Nucleus accumbens (tissue), 56 donors: ENCODE measurements around the gene CPA2.
A peak's percentile ranks its signal among the peaks of the same experiment; 100 is the strongest.
"Not testable (repeated sequence)": the region's sequence is repeated elsewhere in the genome, so short reads cannot be mapped to it uniquely, and the experiment has no call there.

Experiments used
- DNase-seq, 56 donors: peaks; one replicate each; lab custom pipeline; 2025; lab: John Stamatoyannopoulos, UW

CPA2 gene

GRCh38 chr7:130303127-130303526 lies 36.5 kb downstream of the CPA2 start:
- no peak for DNase-seq

- no peak for DNase-seq
Measured at GRCh38 chr7:130303551-130303950, 36.9 kb downstream of the CPA2 start.

- DNase-seq = peak in 1 of 56 donors; percentile 41
Measured at GRCh38 chr7:130303982-130304381, 37.3 kb downstream of the CPA2 start.

- no peak for DNase-seq
Measured at GRCh38 chr7:130304878-130305277, 38.2 kb downstream of the CPA2 start.

- no peak for DNase-seq
Measured at GRCh38 chr7:130305433-130306042, 38.9 kb downstream of the CPA2 start.

DNA sequence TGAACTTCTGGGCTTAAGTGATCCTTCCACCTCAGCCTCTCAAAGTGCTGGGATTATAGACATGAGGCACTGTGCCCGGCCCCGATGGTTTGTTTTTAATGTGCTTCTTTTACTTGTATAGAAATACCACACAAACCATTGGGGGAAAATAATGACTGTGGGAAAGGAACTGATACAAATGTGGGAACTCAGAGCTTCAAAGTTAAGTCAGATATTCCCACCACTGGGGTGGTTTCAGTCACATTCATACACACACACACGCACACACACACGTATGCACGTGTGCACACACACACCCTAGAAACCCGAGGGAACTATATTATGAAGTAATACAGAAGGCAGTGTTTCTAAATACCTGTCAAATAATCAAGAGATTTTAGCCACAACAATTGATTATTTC lies 43.3 kb downstream of the CPA2 start:
- DNase-seq = no peak

DNA sequence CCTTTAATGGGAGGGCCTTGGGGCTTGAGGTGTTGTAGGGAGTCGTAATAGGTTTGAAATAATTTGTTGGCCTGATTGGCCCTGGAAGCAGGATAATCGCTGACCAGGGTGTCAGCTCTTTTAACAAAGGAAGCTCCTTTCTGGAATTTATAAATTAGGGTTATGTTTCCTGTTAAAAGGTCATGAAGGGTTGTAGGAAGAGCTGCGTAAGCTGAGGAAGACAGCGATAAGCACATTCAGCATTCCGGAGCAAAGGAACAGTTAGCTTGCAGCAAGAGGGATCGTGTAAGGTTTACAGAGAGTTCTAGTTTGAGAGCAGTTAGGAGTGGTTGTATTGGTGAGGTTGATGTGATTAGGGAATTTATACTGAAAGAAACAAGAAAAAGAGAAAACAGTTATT lies 47.6 kb downstream of the CPA2 start:
- no peak for DNase-seq

DNA sequence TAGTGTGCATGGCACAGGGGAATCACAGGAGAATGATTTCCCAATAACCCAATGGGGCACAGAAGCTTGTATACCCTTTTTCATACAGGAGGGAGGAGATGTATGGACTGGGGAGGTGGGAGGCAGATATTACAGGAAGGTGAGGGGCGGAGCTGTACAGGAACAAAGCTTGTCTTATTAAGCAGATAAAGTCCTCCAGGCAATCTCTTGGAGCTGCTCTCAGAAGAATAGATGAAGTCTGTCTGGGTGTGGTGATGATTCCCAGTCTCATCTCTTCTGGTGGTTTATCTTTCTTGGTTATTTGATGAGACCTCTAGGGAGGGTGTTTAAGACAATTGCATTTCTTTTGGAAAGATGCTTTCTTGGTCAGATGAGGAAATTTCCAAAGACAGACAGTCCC lies 52.9 kb downstream of the CPA2 start:
- no peak for DNase-seq

- not testable (repeated sequence) for DNase-seq
Measured at GRCh38 chr7:130321542-130322229, 55.0 kb downstream of the CPA2 start.

DNA sequence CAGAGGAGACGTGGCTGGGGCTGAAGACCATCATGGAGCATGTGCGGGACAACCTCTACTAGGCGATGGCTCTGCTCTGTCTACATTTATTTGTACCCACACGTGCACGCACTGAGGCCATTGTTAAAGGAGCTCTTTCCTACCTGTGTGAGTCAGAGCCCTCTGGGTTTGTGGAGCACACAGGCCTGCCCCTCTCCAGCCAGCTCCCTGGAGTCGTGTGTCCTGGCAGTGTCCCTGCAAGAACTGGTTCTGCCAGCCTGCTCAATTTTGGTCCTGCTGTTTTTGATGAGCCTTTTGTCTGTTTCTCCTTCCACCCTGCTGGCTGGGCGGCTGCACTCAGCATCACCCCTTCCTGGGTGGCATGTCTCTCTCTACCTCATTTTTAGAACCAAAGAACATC lies 56.0 kb downstream of the CPA2 start:
- no peak for DNase-seq

- no peak for DNase-seq
Measured at GRCh38 chr7:130324306-130324943, 57.8 kb downstream of the CPA2 start.

DNA sequence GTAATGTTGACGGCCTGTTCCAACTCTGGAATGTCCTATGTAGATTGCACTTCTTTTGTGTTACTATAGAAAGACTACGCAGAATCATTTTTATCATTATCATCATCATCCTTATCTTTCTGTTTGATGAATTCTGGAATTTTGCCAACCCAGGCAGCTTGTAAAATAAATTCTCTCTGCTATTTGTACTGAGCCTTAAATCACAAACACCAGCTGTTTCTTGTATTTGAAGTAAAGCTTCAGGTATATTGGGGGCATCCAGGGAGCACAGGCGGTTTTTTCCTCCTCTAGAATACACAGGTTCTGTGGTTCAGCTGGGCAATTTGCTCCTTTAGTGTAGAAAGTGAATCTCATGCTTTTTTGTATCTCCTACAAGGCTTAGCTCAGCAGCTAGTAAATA lies 63.0 kb downstream of the CPA2 start:
- no peak for DNase-seq

DNA sequence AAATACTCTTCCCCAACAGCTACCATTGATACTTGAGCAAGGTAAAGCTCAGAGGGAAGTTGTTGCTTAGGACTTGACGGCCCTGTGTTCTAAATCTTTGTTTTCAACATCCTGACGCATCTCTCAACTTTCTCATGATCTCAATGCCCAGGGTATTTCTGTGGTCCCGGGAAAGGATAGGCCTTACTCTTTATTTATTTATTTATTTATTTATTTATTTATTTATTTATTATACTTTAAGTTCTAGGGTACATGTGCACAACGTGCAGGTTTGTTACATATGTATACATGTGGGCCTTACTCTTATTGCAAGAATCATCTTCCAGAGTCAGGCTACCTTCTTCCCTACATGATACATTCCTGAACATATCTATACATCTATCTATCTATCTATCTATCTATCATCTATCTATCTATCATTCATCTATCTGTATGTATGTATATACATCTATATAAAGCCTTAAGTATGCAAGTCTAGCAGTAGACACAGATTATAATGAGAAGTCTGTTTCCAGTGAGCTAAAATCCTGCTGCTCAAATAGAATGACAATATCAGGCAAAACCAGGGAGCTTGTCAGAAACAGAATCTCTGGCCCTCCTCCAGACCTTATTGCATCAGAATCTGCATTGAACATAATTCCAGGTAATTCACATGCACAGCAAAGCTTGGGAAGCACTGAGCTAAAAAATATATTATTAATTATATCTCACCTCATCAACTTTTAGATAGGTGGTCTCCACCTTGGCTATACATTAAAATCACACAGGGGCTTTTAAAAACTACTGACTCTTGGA lies 65.8 kb downstream of the CPA2 start:
- no peak for DNase-seq

DNA sequence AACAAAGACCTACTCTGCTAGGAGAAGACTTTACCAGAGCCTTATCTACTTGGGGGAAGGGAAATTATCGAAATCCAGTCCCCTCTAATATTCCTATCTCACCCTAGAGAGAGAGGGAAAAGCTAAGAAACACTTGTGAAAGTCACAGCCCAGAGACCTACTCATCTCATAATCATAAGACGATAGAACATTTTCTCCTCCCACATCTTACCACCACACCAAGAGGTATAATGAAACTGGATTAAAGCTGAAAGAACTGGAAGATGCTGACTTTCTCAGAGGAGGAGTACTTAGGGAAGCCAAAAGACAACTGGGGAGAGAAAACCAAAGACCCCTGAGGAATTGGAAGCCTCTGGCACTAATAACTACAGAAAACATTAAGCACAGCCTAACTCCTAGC lies 67.2 kb downstream of the CPA2 start:
- DNase-seq = no peak

DNA sequence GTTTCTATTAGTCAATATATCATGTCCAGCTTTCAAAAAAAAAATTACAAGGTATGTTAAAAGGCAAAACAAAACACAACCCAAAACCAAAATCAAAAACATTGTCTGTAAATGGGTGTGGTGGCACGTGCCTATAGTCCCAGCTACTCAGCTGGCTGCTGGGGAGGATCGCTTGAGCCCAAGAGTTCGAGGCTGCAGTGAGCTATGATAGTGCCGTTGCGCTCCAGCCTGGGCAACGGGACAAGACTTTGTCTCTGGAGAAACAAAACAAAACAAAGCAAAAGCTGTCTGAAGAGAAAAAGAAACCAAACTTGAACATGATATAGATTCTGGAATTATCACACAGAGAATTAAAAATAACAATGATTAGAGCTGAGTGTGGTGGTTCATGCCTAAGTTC lies 67.6 kb downstream of the CPA2 start:
- no peak for DNase-seq

GRCh38 chr7:130337410-130337971 lies 70.8 kb downstream of the CPA2 start:
- no peak for DNase-seq

- DNase-seq = no peak
Measured at GRCh38 chr7:130338233-130338632, 71.6 kb downstream of the CPA2 start.
